COLO668 (cell line): ENCODE results near the gene HAPLN1.

ENCODE experiments used
- DNase-seq: peaks from one replicate; lab custom pipeline; 2025; ENCODE audit not compliant: unreplicated experiment; lab: John Stamatoyannopoulos, UW

Gene HAPLN1

DNA sequence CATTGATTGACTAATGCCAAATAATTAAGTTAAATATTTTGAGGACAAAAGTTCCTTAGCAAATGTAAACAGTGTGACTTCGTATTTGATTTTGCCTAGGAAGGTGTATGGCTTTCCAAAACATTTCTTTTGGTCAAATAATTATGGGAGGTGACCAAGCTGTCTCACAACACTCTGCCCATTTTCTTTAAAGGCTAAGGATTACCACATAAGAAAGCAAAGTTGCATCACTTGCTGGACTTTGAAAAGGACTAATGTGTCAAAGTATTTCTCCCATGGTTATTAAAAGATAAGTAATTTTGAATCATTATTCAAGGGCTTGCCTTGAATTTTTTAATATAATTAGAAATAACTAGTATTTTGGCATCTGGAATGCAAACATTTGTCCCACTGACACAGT, 74.7 kb downstream of the HAPLN1 start:
- DNase-seq: no peak

DNA sequence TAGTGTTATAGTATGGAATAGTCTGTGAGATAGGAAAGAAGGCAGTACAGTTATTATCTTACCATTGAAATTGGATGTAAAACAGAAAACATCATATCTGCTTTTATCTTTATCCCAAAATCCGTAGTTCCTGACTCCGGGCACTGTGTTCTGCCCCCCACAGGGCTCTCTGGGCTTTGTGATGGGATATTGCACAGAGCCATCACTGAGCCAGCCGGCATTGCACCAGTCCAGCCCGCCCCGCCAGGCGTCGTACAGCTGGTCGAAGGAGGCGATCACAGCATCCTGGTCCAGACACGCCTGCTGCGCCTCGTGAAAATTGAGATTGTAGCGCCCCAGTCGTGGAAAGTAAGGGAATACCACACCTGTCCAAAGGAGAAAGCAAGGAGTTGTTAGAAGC, 76.4 kb downstream of the HAPLN1 start:
- DNase-seq: no peak

DNA sequence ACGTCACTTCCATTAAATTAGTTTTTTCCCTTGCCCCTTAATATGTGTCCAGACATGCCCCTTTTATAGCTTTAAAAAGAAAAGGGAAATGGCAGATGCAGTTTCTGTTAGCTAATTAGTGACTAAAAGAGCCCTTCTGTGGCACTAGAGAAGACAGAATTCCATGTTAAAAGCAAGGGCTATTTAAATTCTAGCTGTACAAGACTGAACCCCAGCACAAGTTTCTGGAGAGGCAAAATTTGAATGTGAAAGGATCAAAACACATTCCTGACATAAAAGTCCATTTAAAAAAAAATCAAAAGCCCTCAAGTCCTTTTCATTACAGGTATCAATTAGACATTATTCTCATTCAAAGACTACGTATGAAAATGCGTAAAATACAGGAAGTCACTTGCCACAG, 78.7 kb downstream of the HAPLN1 start:
- no peak for DNase-seq

DNA sequence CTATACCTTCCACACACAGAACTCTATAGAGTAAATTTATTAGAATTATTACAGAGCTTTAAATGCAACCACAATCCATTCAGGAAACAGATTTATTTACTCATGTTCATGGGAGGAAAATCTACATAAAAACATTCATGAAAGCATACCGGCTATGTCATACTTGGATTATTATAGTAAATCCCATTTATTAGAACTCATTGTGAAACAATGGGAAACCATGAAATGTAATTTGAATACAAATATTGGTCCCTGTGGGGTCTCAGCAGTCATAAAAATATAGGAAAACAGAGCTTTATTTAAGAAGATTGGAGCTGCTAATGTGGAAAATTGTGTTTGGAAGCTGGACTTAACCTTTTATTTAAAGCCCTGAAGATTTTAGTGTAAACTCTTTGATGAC, 80.7 kb downstream of the HAPLN1 start:
- no peak for DNase-seq

DNA sequence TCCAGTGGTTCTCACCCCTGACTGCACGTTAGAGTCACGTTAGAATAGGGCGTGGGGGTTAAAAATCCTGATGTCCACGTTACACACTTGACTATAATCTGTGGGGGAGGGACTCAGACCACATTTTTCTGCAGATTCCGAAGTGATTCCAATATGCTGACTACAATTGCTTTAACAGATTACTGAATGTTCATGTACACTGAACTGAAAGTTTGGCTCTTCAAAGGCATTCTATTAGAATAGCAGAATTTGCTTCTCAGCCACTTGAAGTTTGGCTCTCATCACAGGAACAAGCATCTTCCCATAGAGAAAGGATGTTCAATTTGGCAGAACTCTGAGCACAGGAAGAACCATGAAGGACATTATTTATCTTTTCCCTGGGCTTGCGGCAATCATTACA, 84.5 kb downstream of the HAPLN1 start:
- DNase-seq: no peak

DNA sequence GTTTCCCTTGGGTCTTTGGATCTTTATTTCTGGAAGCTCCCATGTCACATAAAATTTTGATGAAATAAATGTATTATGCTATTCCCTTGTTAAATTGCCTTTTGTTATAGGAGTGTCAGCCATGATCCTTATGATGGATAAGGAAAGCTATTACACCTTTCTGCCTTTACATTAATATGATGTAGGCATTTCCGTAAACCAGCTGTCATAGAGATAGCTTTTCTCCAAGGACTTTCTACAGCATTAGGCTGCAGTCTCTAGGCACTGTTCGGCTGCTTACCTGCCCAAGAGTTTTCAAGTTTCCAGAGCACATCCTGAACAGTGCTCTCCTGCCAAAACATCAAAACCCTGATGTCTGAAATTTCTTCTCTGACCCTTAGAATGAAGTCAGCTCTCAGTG, 87.4 kb downstream of the HAPLN1 start:
- no peak for DNase-seq

DNA sequence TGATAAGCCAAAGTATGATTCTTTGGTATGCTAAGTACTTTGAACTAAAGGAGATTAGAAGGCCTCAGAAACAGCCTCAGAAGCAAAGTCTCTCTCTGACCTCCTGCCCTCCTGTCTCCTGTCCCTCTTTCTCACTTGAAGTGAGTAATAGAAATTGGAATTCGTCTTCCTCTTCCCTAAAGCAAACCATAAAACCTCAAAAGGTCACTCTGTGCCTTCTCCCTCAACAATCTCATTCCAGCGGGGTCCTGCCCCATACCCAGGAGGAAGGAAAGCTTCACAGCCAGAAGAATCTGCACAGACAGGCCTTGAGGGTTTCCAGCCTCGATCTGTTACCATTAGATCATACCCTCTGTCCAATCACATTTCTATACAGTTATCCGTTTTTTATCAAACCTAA, 87.8 kb downstream of the HAPLN1 start:
- DNase-seq: no peak

DNA sequence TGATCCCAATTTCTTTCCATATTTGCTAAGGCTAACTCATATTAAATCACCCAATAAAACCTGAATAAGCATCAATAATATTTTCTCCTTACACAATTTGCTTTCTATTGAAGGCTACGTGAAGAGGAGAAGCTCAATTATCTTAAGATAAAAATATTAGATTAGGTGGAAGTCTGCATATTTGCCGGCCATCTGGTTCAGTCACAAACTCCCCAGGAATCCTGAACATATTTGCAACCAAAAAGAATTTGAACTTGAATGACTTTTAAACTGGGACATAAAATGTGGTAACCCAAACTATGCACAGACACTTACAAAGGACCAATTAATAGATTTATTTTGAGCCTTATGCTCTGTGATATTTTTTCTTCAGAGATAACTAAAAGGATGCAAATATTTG, 92.3 kb downstream of the HAPLN1 start:
- DNase-seq: no peak

DNA sequence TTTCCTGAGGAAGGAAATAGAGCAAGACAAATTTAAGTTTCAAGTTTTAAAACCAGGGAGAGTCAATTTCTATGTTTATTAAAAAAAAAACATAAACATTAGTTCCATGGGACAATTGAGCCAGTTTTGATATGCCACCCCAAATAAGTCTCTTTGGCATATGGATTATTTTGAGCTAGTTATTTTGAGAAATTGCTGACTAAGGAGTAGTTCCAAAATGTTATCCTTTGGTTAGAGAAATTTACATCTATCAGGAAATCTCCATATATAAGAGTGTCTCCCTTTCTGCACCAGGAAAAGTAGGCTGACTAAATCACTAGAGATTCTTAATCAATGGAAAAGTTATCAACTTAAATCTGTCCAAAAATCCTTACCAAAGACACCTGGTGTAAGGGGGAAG, 105.8 kb downstream of the HAPLN1 start:
- no peak for DNase-seq

DNA sequence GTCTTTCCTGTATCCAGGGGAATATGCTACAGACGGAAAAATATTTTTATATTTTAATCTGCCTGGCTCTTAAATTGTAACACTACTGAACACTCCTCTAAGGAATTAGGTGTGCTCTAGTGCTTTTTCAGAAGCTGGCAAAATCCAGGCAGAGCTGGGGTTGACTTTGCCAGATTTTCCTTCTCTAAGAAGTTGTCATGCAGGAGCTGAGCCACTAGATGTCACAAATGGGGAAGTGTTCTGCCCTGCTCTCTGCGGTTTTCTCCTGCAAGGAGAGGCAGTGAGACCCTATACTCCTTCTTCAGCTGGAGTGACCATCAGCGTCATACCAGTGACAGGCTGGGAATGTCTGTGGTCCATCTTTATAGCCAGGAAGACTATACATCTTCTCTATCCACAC, 112.5 kb downstream of the HAPLN1 start:
- DNase-seq: peak; percentile 16

DNA sequence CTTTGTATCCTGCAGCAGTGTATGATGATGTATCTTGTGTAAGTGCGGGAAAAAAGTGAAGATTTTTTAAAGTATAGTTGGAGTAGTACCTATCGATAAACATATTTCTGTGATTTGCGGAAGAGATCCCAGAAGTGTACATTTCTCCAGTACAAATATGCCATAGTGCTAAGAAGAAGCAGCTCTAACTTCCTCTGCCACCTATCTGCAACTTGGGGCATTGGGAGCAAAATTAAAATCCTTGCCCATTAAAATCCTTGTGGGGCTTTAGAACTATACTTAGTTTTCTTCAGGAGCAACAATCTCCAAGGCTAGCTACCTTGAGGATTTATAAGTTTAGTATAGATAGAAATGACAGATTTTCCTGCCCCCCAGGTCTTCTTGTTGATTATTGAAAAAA, 125.4 kb downstream of the HAPLN1 start:
- no peak for DNase-seq

DNA sequence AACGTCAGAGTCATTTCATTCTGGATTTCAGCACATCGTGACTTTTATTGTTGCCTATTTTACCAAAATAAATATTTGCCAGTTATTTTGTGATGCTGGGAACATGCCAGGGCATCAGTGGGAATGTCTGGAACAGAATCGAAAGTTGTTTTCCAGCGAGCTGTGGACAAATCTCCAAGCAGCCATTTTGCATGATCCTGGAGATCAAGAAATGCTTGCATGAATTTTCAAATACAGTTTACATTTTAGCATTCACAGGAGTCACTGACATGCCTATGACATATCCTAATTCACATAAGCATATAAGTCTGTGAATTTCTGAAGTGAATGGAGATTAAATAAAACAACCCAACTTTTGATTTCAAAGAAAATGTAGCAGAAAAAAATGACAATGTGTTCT, 129.7 kb downstream of the HAPLN1 start:
- no peak for DNase-seq

DNA sequence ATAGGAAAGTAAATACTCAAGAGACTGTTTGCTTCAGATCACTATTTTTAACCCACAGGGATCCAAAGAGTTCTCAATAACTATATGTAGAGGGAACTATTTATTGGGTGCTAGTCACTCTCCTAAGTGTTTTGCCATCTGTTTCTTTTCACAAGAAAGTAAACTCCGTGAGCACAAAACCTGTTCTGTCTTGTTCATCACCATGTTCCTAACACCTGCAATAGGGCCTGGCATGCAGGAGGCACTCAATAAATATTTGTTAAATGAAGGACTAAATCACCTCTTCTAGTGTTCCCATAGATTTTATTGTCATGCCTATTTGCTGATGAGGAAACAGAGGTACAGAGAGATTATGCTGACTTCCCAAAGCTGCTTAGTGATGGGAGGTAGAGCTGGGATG, 130.9 kb downstream of the HAPLN1 start:
- peak; percentile 34 for DNase-seq
